PC-9 (cell line): Measurements from ENCODE around the gene PRPF8. TPM values are rescaled to one million over a fixed set of nuclear protein-coding genes. Genes with fewer than 3 reads are reported as not detected.

Source experiments
- BruUV-seq: library from RNA; stranded (reverse); fragments of 400-500 nt; replicated peaks from 2 replicates; lab custom pipeline; 2021; lab: Mats Ljungman, UMichigan
- CTCF ChIA-PET: fragments of 300-600 bp; sonication (Branson Sonifier 250); formaldehyde crosslinking; loops from one replicate; lab custom pipeline; 2022; ENCODE audit warnings: antibody characterized with exemption; lab: Charles Lee
- POLR2A ChIA-PET: fragments of 300-600 bp; sonication (Branson Sonifier 250); formaldehyde crosslinking; loops from one replicate; lab custom pipeline; 2022; ENCODE audit warnings: antibody characterized with exemption; ENCODE audit not compliant: unreplicated experiment; lab: Charles Lee
- DNase-seq, 2 experiments: peaks; one replicate each; pipeline versions ENCODE4 v3.0.0 to v3.0.0-alpha.2; 2015 to 2022; ENCODE audit warnings: mixed read lengths in 1 of 2
- H2AFZ ChIP-seq: fragments of 200-600 bp; sonication (generic); 2 replicates; pipeline ENCODE4 v1.8.1; 2017; ENCODE audit warnings: antibody characterized with exemption
- H3F3A ChIP-seq: fragments of 200-600 bp; sonication (generic); 2 replicates; pipeline ENCODE4 v1.8.1; 2017; ENCODE audit warnings: antibody characterized with exemption, mild to moderate bottlenecking, low read depth; ENCODE audit not compliant: insufficient read depth
- H3K27ac ChIP-seq: fragments of 200-600 bp; sonication (generic); 2 replicates; pipeline ENCODE4 v1.6.1; 2016; ENCODE audit warnings: mixed run types
- H3K27me3 ChIP-seq: fragments of 200-600 bp; sonication (generic); 2 replicates; pipeline ENCODE4 v1.6.1; 2016; ENCODE audit warnings: low read depth, mixed run types; ENCODE audit not compliant: insufficient read depth
- H3K36me3 ChIP-seq: fragments of 200-600 bp; sonication (generic); 2 replicates; pipeline ENCODE4 v1.6.1; 2016; ENCODE audit warnings: low read depth, mixed run types
- H3K4me1 ChIP-seq: fragments of 200-600 bp; sonication (generic); replicated peaks from 2 replicates; pipeline ENCODE4 v1.6.1; 2016; ENCODE audit warnings: mixed run types; ENCODE audit not compliant: insufficient read depth
- H3K4me2 ChIP-seq: fragments of 200-600 bp; sonication (generic); 2 replicates; pipeline ENCODE4 v1.6.1; 2017; ENCODE audit warnings: mixed run types
- H3K4me3 ChIP-seq: fragments of 200-600 bp; sonication (generic); 2 replicates; pipeline ENCODE4 v1.6.1; 2016; ENCODE audit warnings: mixed run types
- H3K79me2 ChIP-seq: fragments of 200-600 bp; sonication (generic); 2 replicates; pipeline ENCODE4 v1.6.1; 2017; ENCODE audit warnings: low read depth, mixed run types
- H3K9me2 ChIP-seq: fragments of 200-600 bp; sonication (generic); 2 replicates; pipeline ENCODE4 v1.8.1; 2017; ENCODE audit warnings: mild to moderate bottlenecking; ENCODE audit not compliant: insufficient read depth
- H3K9me3 ChIP-seq: fragments of 200-600 bp; sonication (generic); 2 replicates; pipeline ENCODE4 v1.8.1; 2016; ENCODE audit warnings: low read depth; ENCODE audit not compliant: insufficient read depth
- H4K20me1 ChIP-seq: fragments of 200-600 bp; sonication (generic); 2 replicates; pipeline ENCODE4 v1.8.1; 2017; ENCODE audit not compliant: insufficient read depth
- CTCF ChIP-seq: fragments of 200-600 bp; sonication (generic); conservative IDR thresholded peaks from 2 replicates; pipeline ENCODE4 v1.6.1; 2017; ENCODE audit warnings: mixed run types, antibody characterized with exemption, mild to moderate bottlenecking, moderate library complexity
- EZH2 ChIP-seq: fragments of 200-600 bp; sonication (generic); IDR thresholded peaks from 2 replicates; pipeline ENCODE4 v1.8.0; 2017; ENCODE audit warnings: antibody characterized with exemption, low read depth
- intact Hi-C: fragments of 100-400 bp; cut with micrococcal nuclease; formaldehyde crosslinking; loops from one replicate; pipeline ENCODE4 v1.10.0; 2022; ENCODE audit not compliant: unreplicated experiment
- total RNA-seq: library from RNA; stranded (reverse); gene quantifications from 2 replicates; pipeline ENCODE4 v1.2.3, GENCODE V29; 2021

The PRPF8 gene
- total RNA-seq, 1 experiment from 2014 or later: 496 TPM

GRCh38 chr17:1623057-1623630, 61.5 kb downstream of the PRPF8 start:
- no peaks in the 10 kb centered on the region for H3K9me3 ChIP-seq
- H3K9me2 ChIP-seq: no peaks in the 10 kb centered on the region
- H3K4me1 ChIP-seq: no peaks in the 10 kb centered on the region
- no peaks in the 10 kb centered on the region for H3K79me2 ChIP-seq
- intact Hi-C loops: no loop called here
- peaks cover 17% of the 10 kb centered on the region; the same call in 1 of the 2 replicates for H3F3A ChIP-seq
- no peak overlapping the region for H3K27ac ChIP-seq
- no peak overlapping the region for H2AFZ ChIP-seq
- no peaks in the 10 kb centered on the region for H4K20me1 ChIP-seq
- CTCF ChIA-PET: no interaction called here
- no peaks in the 10 kb centered on the region for H3K27me3 ChIP-seq
- BruUV-seq: no TSS peak
- no peaks in the 10 kb centered on the region for H3K36me3 ChIP-seq
- TF ChIP-seq EZH2 (no peak), CTCF (no peak)
- no peak overlapping the region for H3K4me2 ChIP-seq
- no peak overlapping the region for H3K4me3 ChIP-seq
- POLR2A ChIA-PET: interaction anchor here (0.7 kb wide), 1 partner anchor 542 kb away, joined by 3 read pairs; no protein-coding TSS in a partner anchor
- no peak for DNase-seq

GRCh38 chr17:1621273-1621954, 63.3 kb downstream of the PRPF8 start:
- no peaks in the 10 kb centered on the region for H3K79me2 ChIP-seq
- H3F3A ChIP-seq: peaks cover 18% of the 10 kb centered on the region; the same call in 1 of the 2 replicates
- ChIA-PET CTCF (interaction anchor here (1.2 kb wide), 1 partner anchor 47 kb away, joined by 3 read pairs; no protein-coding TSS in a partner anchor), POLR2A (no interaction called here)
- DNase-seq: no peak
- H3K27ac ChIP-seq: no peak overlapping the region
- no peaks in the 10 kb centered on the region for H4K20me1 ChIP-seq
- TF ChIP-seq EZH2: no peak
- no peak for TF ChIP-seq CTCF
- intact Hi-C loops: no loop called here
- H2AFZ ChIP-seq: no peak overlapping the region
- BruUV-seq: no TSS peak
- H3K4me3 ChIP-seq: no peak overlapping the region
- H3K36me3 ChIP-seq: no peaks in the 10 kb centered on the region
- H3K4me2 ChIP-seq: no peak overlapping the region
- 0 out of 2 replicates have a peak, but pooled peaks cover 3% of the 10 kb centered on the region for H3K4me1 ChIP-seq
- no peaks in the 10 kb centered on the region for H3K9me3 ChIP-seq
- no peaks in the 10 kb centered on the region for H3K27me3 ChIP-seq
- no peaks in the 10 kb centered on the region for H3K9me2 ChIP-seq

GRCh38 chr17:1620486-1620885, 64.2 kb downstream of the PRPF8 start:
- Histone ChIP-seq H2AFZ (no peak overlapping the region), H4K20me1 (no peaks in the 10 kb centered on the region), H3K4me3 (no peak overlapping the region), H3F3A (peaks cover 13% of the 10 kb centered on the region; the same call in 1 of the 2 replicates), H3K27me3 (no peaks in the 10 kb centered on the region), H3K4me1 (0 out of 2 replicates have a peak, but pooled peaks cover 3% of the 10 kb centered on the region), H3K79me2 (no peaks in the 10 kb centered on the region), H3K27ac (no peak overlapping the region), H3K36me3 (no peaks in the 10 kb centered on the region), H3K9me3 (no peaks in the 10 kb centered on the region), H3K4me2 (no peak overlapping the region), H3K9me2 (no peaks in the 10 kb centered on the region)
- POLR2A ChIA-PET: no interaction called here
- intact Hi-C loops: no loop called here
- CTCF ChIA-PET: no interaction called here
- TF ChIP-seq EZH2 (no peak), CTCF (no peak)
- BruUV-seq: no TSS peak
- DNase-seq: no peak
